ENCODE results near the gene HPS6.
A peak's percentile ranks its signal among the peaks of the same experiment; 100 is the strongest.
"Not testable (repeated sequence)": the region's sequence is repeated elsewhere in the genome, so short reads cannot be mapped to it uniquely, and the experiment has no call there.

HPS6 gene

DNA sequence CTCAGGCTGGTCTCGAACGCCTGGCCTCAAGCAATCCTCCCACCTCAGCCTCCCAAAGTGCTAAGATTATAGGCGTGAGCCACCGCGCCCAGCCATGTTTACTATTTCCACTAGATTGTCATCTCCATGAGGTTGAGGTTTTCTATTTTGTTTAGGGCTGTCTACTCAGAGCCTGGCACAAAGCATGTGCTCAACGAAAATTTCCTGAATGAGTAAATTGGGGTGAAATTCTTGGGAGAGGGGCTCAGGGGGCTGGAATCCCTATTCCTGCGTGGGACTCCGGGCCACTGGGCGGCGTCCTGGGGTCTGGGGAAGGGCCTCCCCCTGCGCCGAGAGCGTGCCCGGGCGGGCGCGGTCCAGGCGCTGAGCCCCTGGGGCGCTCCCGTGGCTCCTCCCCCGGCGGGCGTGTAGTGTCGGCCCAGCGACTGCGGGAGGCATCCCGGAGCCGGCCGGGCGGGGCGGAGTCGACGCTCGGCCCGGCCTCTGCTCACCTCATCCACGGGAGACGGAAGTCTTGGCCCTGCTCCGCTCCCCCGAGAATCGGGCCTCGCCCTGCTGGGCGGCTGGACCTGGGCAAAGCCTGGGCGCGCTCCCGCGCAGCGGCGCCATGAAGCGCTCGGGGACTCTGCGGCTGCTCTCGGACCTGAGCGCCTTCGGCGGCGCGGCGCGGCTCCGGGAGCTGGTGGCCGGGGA lies at the start of gene HPS6:
TSS of gene HPS6 (plus strand) at position 482 of the 693 bp plus-strand sequence. CDS start at position 608, 126 bp downstream.
- DNase-seq (ENCODE audit: low read depth): peak; percentile 90

DNA sequence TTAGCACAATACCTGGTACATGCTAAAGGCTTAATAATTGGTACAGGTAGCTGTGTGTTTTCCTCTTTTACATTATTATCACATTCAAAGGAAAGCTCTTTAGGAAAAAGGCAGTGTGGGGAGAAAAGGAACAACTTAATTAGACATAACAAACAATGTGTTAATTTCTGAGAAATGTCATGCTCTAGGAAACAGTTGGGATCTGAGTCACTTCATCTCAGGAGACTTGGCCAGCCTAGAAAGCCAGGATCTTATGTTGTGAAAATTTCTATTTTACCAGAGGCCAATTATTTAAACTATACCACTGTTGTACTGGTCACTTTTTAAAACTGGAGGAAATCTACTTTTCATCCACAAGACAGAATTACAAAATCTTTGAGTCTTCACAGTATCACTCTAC lies 48.7 kb upstream of the HPS6 start:
- no peak for DNase-seq (ENCODE audit: low read depth)

DNA sequence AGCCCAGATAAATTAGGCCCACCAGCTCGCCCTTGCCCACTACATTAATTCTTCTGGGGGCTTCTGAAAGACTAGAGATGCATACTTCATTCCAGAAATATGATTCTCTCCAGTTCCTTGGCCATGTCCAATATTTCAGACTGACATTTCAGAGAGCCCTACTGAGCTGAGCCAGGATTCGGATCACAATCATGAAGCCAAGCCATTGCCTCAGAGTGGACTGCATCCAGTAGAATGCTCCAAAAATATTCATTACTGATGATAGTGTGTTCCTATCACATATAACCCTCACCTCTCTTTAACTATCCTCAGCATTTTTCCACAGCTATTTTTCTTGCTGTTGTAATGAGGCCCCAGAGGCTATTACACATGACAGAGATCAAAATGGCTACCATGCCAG lies 47.9 kb upstream of the HPS6 start:
- DNase-seq (ENCODE audit: low read depth): no peak

DNA sequence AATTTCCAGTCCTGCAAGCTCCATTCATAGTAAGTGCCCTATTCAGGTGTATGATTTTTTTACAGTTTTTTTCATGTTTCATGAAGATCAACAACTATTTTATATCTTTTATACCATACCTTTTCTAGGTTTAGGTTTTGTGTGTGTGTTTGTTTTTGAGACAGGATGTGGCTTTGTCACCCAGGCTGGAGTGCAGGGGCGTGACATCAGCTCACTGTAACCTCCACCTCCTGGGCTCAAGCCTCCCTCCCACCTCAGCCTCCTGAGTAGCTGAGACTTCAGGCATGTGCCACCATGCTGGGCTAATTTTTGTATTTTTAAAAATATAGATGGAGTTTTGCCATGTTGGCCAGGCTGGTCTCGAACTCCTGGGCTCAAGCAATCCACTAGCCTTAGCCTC lies 44.2 kb upstream of the HPS6 start:
- no peak for DNase-seq (ENCODE audit: low read depth)

DNA sequence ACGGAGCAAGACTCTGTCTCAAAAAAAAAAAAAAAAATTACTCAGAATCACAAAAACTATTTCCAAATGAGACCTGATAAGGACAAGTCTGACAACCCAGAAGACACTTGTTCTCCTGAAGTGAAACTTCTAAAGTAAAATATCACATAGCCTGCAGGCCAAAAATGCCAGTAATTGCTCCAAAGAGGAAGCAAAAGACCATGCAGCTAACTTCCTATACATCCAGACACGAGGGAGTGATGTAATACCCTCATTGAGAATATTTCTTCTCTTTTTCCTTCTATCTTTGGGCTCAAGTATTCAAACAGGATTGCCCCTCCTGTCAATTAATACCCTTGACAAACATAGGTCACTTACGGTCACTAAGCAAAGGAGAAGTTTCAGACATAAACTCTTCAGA lies 40.4 kb upstream of the HPS6 start:
- DNase-seq (ENCODE audit: low read depth): no peak

DNA sequence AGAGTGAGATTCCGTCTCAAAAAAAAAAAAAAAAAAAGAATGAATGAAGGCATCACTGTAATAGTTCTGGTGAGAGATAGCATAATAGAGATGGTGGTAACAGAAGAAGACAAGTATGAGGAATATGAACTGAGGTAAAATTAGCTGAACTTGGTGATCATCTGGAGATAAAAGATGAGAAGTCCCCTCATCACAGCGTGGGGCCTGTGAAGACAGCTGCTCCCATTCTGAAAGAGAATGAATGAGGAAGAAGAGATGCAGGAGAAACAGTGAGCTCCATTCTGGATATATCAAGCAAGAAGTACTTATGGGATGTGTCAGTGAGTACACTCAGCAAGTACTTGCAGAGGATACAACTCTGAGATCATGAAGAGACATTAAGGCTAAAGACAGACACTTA lies 37.9 kb upstream of the HPS6 start:
- DNase-seq (ENCODE audit: low read depth): no peak

DNA sequence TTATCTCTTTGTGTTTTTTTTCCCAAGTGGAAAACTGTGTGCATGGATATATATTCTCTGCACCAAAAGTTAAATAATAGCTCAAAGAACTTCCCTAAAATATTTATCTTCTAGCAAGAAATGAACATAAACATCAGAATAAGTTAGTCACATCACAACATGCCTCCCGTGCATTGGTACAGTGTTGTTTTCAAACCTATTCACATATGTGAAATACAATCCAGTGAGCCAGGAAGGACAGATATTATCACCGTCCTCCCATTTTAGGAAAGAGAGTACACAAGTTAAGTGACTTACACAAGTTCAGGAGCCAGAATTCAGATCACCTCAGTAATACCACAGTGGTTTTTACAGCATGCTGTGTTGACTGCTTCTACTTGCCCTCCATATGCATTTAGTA lies 31.4 kb upstream of the HPS6 start:
- no peak for DNase-seq (ENCODE audit: low read depth)

DNA sequence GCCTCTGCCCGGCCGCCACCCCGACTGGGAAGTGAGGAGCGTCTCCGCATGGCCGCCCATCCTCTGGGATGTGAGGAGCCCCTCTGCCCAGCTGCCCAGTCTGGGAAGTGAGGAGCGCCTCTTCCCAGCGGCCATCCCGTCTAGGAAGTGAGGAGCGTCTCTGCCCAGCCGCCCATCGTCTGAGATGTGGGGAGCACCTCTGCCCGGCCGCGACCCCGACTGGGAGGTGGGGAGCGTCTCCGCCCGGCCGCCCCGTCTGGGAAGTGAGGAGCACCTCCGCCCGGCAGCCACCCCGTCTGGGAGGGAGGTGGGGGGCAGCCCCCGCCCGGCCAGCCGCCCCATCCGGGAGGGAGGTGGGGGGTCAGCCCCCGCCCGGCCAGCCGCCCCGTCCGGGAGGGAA lies 29.3 kb upstream of the HPS6 start:
- DNase-seq (ENCODE audit: low read depth): not testable (repeated sequence)

DNA sequence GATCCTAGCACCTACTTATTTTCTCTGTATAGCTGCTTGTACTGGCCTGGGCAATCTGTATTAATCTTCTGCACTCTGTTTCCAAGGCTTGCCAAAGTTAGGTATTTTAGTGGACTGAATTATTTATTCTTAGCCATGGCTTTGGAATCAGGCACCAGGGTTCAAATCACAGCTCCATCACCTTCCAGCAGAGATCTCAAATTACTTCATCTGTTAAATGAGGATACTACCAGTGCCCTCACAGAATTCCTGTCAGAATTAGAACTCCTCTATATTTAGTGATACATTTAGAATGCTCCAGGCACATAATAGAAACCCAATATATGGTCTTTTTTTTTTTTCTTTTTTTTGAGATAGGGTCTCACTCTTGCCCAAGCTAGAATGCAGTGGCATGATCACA lies 26.7 kb upstream of the HPS6 start:
- DNase-seq (ENCODE audit: low read depth): no peak

DNA sequence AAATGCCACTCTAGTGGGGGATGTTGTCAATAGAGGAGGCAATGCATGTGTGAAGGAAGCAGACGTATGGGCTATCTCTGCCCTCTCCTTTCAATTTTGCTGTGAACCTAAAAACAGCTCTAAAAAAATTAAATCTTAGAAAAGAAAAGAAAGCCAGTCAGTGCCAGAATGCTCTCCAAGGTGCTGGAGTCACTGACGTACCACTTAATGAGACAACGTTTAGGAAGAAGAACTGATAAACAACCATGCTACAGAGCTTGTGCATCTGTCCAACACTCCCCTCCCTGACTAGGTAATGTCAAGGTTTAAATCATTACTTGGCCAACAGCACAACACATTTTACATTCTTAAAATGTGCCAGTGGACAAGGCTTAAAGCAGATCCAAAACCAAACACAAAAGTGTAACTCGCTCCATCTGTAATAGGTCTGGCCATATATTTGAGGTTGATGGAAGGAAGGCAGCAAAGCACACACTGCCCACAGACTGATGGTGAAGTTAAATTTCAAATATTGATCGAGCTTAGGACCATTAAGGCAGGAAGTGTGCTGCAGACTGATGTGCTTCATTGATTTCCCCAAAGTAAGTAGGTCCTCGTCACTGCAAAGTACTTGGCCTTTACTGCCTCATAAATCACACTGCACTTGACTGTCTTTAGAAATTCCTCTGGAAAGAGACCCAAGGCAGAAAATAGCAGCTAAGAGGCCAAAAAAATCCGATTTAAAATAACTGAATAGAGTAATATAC lies 24.7 kb upstream of the HPS6 start:
- DNase-seq (ENCODE audit: low read depth): no peak

DNA sequence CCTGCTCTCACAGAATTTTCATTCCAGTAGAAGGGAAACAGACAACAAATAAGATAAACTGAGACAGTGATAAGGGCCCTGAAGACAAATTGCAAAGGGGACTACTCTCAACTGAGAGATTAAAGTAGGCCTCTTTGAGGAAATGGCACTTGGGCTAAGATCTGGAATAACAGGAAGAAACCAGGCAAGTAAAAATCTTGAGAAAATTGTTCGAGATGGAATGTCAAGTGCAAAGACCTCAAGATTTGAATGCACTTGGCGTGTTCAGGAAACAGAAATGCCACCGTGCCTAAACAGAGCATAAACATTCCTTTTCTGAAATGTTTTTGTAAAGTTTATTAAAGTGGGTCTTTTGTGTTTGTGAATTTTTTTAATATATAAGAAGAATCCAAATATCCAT lies 19.9 kb upstream of the HPS6 start:
- DNase-seq (ENCODE audit: low read depth): no peak

DNA sequence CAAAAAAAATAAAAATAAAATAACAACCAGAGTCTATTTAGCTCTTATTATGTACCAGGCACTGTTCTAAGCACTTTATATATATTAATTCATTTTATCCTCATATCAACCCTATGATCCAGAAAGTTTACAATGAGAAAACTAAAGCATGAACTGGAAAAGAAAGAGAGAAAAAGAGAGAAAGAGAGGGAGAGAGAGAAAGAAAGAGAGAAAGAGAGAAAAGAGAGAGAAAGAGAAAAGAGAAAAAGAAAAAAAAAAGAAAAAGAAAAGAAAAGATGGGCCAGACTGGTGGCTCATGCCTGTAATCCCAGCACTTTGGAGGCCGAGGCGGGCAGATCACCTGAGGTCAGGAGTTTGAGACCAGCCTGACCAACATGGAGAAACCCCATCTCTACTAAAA lies 19.1 kb upstream of the HPS6 start:
- DNase-seq (ENCODE audit: low read depth): no peak

DNA sequence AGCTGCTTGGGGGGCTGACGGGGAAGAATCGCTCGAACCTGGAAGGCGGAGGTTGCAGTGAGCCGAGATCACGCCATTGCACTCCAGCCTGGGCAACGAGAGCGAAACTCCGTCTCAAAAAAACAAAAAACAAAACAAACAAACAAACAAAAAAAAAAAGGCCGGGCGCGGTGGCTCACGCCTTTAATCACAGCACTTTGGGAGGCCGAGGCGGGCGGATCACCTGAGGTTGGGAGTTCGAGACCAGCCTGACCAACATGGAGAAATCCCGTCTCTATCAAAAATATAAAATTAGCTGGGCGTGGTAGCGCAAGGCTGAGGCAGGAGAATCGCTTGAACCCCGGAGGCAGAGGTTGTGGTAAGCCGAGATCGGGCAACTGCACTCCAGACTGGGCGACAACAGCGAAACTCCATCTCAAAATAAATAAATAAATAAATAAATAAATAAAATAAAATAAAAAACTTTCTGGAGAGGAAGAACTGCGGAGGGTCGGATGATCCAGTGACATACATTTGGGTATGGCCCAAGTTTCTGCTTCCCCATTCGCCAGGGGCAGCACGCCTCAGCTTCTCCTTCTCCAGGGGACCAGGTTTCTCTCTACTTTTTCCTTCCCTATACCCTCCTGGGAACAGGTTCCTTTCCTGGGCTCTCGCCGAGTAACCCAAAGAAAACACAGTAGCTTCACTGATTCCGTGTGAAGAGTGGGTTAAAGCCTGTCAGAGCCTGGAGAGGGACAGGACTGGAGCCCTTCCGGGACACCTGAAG lies 10.1 kb upstream of the HPS6 start:
- DNase-seq (ENCODE audit: low read depth): not testable (repeated sequence)

DNA sequence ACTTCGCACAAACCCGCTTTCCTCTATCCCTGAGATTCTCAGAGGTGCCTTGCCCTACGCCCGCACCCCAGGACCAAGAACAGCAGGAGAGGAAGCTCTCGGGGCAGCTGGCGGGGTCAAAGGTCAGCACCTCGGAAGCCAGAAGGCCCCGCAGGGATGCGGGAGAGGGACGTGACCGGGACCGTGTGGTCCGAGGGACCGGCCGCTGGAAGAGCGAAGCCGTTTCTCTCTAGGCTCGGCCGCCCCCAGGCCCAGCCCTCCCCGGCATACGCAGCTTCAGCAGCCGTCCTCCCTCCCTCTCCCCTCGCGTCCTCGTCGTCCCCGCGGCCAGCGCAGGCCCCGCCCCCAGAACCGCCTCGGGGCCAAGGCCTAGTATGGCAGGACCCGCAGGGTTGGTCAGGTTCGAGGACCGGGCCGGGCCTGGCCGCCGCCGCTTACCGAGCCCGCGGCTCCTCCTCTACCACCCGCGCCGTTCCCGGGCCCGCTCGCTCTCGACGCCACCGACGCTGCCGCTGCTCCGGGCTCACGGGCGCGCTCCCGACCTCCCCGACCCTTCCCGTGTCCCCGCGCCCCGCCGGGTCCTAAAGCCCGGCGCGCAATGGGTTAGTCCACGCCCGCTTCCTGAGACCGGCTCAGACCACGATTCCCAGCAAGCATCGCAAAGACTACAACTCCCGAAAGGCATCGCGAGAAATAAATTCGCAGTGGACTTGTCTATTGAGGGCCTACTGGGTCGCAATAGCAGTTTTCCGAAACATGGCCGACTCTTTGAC lies 9.3 kb upstream of the HPS6 start, which contains the start of gene ARMH3:
TSS of gene ARMH3 (minus strand) at position 527 of the 773 bp plus-strand sequence. CDS start 16,059 bp downstream, outside the sequence.
- DNase-seq (ENCODE audit: low read depth): peak; percentile 81

DNA sequence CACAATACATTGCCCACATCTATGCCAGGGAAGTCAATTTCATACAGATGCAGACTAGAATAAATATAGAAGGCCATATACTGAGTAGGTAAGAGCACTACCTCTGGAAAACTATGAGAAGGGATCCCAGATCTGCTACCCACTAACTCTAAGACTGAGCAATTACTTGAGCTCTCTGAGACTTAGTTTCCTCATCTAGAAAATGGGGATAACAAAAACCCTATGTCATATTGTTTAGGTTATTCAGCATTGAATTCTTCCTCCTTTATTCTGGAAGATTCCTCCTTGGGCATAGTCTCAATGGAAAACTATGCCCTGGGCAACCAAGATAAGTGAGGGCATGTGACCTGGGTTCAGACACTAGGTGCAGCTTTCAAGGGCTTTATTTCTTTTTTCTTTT lies 5.2 kb upstream of the HPS6 start:
- no peak for DNase-seq (ENCODE audit: low read depth)

DNA sequence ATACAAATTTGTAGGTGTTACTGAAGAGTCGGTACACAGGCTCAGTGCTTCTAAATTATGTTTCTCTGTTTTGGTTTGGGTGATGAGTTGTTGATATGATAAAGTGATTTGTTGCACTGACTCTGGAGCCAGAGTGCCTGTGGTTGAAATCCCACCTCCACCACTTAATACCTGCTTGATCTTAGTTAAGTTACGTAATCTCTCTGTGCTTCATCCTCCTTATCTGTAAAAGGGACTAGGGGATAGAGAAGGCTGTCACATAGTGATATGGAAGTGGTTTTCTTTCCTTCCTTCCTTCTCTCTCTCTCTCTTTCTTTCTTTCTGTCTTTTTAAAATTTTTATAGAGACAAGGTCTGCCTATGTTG lies 664 bp upstream of the HPS6 start:
- no peak for DNase-seq (ENCODE audit: low read depth)

DNA sequence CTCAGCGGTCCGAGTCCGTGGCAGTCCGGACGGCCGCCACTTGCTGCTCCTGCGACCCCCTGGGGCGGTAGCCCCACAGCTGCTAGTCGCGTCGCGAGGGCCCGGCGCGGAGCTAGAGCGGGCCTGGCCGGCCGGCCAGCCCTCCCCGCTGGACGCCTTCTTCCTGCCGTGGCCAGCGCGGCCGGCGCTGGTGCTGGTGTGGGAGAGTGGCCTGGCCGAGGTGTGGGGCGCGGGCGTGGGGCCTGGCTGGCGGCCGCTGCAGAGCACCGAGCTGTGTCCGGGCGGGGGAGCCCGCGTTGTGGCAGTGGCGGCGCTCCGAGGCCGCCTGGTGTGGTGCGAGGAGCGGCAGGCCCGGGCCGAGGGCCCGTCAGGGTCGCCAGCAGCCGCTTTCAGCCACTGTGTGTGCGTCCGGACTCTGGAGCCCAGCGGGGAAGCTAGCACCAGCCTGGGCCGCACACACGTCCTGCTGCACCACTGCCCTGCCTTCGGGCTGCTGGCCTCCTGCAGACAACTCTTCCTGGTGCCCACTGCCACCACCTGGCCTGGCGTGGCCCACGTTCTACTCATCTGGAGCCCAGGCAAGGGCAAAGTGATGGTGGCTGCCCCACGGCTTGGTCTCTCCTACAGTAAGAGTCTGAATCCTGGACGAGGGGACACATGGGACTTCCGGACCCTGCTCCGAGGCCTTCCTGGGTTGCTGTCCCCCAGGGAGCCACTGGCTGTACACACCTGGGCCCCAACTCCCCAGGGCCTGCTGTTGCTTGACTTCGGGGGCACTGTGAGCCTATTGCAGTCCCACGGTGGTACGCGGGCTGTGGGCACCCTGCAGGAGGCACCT lies 631 bp downstream of the HPS6 start:
- DNase-seq (ENCODE audit: low read depth): no peak

DNA sequence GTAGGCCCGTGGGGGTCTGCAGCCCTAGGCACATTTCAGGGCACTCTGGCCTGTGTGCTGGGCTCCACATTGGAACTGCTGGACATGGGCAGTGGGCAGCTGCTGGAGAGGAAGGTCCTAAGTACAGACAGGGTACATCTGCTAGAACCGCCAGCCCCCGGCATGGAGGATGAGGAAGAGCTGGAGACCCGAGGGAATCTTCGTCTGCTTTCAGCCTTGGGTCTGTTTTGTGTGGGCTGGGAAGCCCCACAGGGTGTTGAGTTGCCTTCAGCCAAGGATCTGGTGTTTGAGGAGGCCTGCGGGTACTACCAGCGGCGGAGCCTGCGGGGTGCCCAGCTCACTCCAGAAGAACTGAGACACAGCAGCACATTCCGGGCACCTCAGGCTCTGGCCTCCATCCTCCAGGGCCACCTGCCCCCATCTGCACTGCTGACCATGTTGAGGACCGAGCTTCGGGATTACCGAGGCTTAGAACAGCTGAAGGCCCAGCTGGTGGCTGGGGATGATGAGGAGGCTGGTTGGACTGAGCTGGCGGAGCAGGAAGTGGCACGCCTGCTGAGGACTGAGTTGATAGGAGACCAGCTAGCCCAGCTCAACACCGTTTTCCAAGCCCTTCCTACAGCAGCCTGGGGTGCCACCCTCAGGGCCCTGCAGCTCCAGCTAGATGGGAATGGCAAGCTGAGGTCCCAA lies 1.4 kb downstream of the HPS6 start:
- no peak for DNase-seq (ENCODE audit: low read depth)

DNA sequence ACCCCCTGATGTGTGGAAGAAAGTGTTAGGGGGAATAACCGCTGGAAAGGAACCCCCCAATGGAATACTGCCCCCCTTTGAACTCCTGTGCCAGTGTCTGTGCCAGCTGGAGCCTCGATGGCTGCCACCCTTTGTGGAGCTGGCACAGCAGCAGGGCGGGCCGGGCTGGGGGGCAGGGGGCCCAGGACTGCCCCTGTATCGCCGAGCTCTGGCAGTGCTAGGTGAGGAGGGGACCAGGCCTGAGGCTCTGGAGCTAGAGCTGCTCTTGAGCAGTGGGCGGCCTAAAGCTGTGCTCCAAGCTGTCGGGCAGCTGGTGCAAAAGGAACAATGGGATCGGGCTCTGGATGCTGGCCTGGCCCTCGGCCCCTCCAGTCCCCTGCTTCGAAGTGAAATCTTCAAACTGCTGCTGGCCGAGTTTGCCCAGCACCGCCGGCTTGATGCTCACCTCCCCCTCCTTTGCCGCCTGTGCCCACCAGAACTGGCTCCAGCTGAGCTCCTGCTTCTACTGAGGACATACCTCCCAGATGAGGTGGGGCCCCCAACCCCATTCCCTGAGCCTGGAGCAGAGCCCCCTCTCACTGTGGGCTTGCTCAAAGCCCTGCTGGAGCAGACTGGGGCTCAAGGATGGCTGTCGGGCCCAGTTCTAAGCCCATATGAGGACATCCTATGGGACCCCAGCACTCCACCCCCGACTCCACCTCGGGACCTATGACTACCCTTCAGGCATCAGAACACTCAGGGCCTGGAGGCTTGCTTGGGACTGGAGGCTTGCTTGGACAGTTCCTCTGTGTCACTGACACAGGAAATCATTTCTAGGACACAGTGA lies 2.2 kb downstream of the HPS6 start:
- DNase-seq (ENCODE audit: low read depth): no peak

DNA sequence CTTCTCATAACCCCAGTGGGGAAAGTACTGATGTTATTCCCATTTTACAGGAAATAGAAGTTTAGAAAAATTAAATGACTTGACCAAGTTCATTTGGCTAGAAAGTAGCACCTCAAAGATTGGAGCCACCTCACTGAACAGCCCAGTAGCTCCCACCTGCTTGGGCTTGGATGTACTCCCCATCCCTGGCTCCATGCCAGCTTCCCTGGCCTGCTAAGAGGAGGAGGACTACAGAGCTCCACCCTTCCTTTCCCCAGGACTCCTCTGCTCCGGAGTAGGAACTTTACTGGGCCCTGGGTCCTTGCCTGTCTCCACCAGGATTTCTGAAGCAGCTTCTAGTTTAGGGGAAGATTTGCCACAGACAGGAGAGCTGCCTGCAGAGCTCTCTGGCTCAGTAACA lies 3.1 kb downstream of the HPS6 start:
- no peak for DNase-seq (ENCODE audit: low read depth)
